ENCODE measurements around the gene RBM33. TPM values are rescaled to one million over a fixed set of nuclear protein-coding genes. Genes with fewer than 3 reads are reported as not detected.

The RBM33 gene
- total and polyA plus RNA-seq, 10 of the 15 experiments (the other 5 are each of a cell fraction or from before 2014, with no cell fraction given), result 4.7 to 67.2 (median 24.3) TPM

DNA sequence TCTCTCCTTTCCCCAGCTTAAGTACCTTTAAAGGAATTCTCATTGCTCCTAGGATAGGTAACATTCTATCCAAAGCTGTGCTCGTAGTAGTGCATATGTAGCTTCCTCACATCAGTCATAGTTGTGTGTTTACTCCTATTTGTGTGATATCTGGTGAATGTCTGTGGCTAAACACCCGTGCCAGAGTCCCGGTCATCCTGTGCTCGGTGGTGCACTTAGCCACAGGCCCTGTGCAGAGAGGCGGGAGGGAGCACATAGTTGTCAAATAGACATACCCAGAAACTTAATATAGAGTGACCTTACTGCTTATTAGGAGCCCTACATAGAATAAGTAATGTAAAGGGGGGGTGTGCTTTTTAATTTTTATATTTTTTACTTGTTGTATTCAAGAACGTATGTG is 76.6 kb downstream of the RBM33 start:
- in situ Hi-C loops (cut with MboI) (no loop called here), intact Hi-C loops (cut with micrococcal nuclease; ENCODE audit: unreplicated experiment) (no loop called here)
- DNase-seq (ENCODE audit: low read depth, low spot score), result no peak
- H3K4me1 ChIP-seq (ENCODE audit: control insufficient read depth, insufficient read depth, low read length), result peaks cover 39% of the 10 kb centered on the region
- H3K9me3 ChIP-seq (replicated peaks; ENCODE audit: control insufficient read depth, insufficient read depth, low read length), result no peaks in the 10 kb centered on the region
- H3K79me2 ChIP-seq (ENCODE audit: control insufficient read depth, insufficient read depth, low read length), result peaks cover 38% of the 10 kb centered on the region
- CTCF ChIA-PET, result interaction anchor here (1.3 to 1.5 kb wide), 4 partner anchors 18 to 122 kb away, joined by 3 to 7 read pairs (median 4); no protein-coding TSS in a partner anchor
- H3K27me3 ChIP-seq (replicated peaks in 1 of 2; ENCODE audit: control insufficient read depth in 2 of 2, insufficient read depth in 2 of 2, low read length in 1 of 2), result no peaks in the 10 kb centered on the region
- BruUV-seq (replicated peaks), result no TSS peak
- SMC1A ChIA-PET (ENCODE audit: uncharacterized antibody, unreplicated experiment), result interaction anchor here (1.1 to 1.9 kb wide), 9 partner anchors 9 to 122 kb away, joined by 3 to 10 read pairs (median 4); no protein-coding TSS in a partner anchor
- H3K27ac ChIP-seq (ENCODE audit: control insufficient read depth, insufficient read depth), result peak overlapping the region; percentile 71
- ATAC-seq, result peak; percentile 63
- H3K4me3 ChIP-seq, result peak overlapping the region; percentile 33; the same call in 1 of the 2 replicates
- peak overlapping the region; percentile 82 for H3K4me2 ChIP-seq (ENCODE audit: control insufficient read depth, insufficient read depth)
- FAIRE-seq, result no peak
- H2AFZ ChIP-seq (ENCODE audit: control insufficient read depth, low read depth, low read length), result no peak overlapping the region
- no peaks in the 10 kb centered on the region for H4K20me1 ChIP-seq (ENCODE audit: control insufficient read depth, insufficient read depth)
- TF ChIP-seq CREM (IDR thresholded peaks at IDR 0.05; ENCODE audit: low read depth), result no peak
- peak; percentile 42; the same call in 1 of the 2 replicates for TF ChIP-seq RUNX3 (IDR thresholded peaks at IDR 0.05; ENCODE audit: low read length)
- peak in 1 of 2 experiments; percentile 29; a peak in 1 of 4 replicates for TF ChIP-seq BHLHE40 (IDR thresholded peaks at IDR 0.05; ENCODE audit: borderline replicate concordance in 1 of 2, low read depth in 2 of 2, low read length in 1 of 2)
- POLR2A ChIA-PET, result interaction anchor here (1.0 to 1.1 kb wide), 2 partner anchors 11 to 77 kb away, joined by 3 read pairs; partner anchors contain the start of gene RBM33
- H3K9ac ChIP-seq (ENCODE audit: control insufficient read depth, insufficient read depth, low read length), result no peak overlapping the region
- peaks cover 3 to 18% of the 10 kb centered on the region in 2 experiments for H3K36me3 ChIP-seq (ENCODE audit: control insufficient read depth in 2 of 2, insufficient read depth in 2 of 2, low read length in 1 of 2)
- 16% methylated on average over 6 of the region's 6 CpGs for WGBS (ENCODE audit: insufficient coverage, insufficient replicate concordance, low lambda C conversion rate, missing lambda C conversion rate)
- RAD21 ChIA-PET (ENCODE audit: unreplicated experiment), result no interaction called here

DNA sequence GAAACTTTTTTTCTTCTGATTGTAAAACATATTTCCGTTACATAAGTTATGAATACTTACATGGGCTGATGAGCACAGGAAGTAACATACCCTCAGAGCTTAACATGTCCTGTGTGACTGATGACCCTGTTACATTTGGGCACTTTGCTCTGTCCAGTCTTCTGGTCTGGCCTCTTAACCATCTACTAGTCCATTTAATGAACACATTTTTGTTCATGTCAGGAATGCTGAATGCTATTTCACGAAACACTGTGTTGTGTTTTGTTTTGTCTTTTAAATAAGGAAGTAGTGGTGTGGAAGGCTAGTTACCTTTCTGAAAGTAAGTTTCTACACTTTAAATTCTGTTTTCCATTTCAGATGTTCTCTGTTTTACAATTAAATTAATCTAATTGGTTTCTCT is 77.7 kb downstream of the RBM33 start:
- intact Hi-C loops (cut with micrococcal nuclease; ENCODE audit: unreplicated experiment), result loop anchor here (2.0 kb wide), 1 partner anchor 77 kb away; the partner anchor contains the start of gene RBM33
- in situ Hi-C loops (cut with MboI), result no loop called here
- peak overlapping the region; percentile 71 for H3K27ac ChIP-seq (ENCODE audit: control insufficient read depth, insufficient read depth)
- WGBS (ENCODE audit: insufficient coverage, insufficient replicate concordance, low lambda C conversion rate, missing lambda C conversion rate), result 3% methylated on average over 2 of the region's 2 CpGs
- ChIA-PET RAD21 (ENCODE audit: unreplicated experiment) (interaction anchor here (3.7 kb wide), 1 partner anchor 123 kb away, joined by 18 read pairs; no protein-coding TSS in a partner anchor), SMC1A (ENCODE audit: uncharacterized antibody, unreplicated experiment) (interaction anchor here (1.0 to 3.0 kb wide), 11 partner anchors 9 to 123 kb away, joined by 3 to 11 read pairs (median 5); no protein-coding TSS in a partner anchor), POLR2A (interaction anchor here (0.6 to 2.0 kb wide), 4 partner anchors 37 to 691 kb away, joined by 3 to 4 read pairs (median 4); partner anchors contain the start of gene RBM33), CTCF (interaction anchor here (0.8 to 1.6 kb wide), 5 partner anchors 17 to 123 kb away, joined by 3 to 18 read pairs (median 3); no protein-coding TSS in a partner anchor)
- peaks cover 39% of the 10 kb centered on the region for H3K4me1 ChIP-seq (ENCODE audit: control insufficient read depth, insufficient read depth, low read length)
- H3K36me3 ChIP-seq (ENCODE audit: control insufficient read depth in 2 of 2, insufficient read depth in 2 of 2, low read length in 1 of 2), result peaks cover 3 to 11% of the 10 kb centered on the region in 2 experiments
- no TSS peak for BruUV-seq (replicated peaks)
- TF ChIP-seq ETV6 (conservative IDR thresholded peaks at IDR 0.05 in 1 of 2, IDR thresholded peaks at IDR 0.05 in 1 of 2; ENCODE audit: borderline replicate concordance in 1 of 2, low read depth in 1 of 2) (peak in 1 of 2 experiments; percentile 62; a peak in 1 of 4 replicates), IKZF1 (conservative IDR thresholded peaks at IDR 0.05) (no peak), MTA2 (IDR thresholded peaks at IDR 0.05; ENCODE audit: low read depth) (peak; percentile 70; the same call in 1 of the 2 replicates), ZNF207 (IDR thresholded peaks at IDR 0.05; ENCODE audit: borderline replicate concordance) (no peak), RUNX3 (IDR thresholded peaks at IDR 0.05; ENCODE audit: low read length) (peak; percentile 32), IKZF2 (IDR thresholded peaks at IDR 0.05) (peak in 1 of 2 experiments; percentile 22; a peak in 2 of 4 replicates), MXI1 (IDR thresholded peaks at IDR 0.05; ENCODE audit: low read depth, low read length) (no peak), WRNIP1 (IDR thresholded peaks at IDR 0.05; ENCODE audit: borderline replicate concordance, low read depth, low read length) (no peak), DPF2 (IDR thresholded peaks at IDR 0.05) (peak; percentile 65; the same call in 1 of the 2 replicates)
- TF ChIP-seq, protein P1, sequence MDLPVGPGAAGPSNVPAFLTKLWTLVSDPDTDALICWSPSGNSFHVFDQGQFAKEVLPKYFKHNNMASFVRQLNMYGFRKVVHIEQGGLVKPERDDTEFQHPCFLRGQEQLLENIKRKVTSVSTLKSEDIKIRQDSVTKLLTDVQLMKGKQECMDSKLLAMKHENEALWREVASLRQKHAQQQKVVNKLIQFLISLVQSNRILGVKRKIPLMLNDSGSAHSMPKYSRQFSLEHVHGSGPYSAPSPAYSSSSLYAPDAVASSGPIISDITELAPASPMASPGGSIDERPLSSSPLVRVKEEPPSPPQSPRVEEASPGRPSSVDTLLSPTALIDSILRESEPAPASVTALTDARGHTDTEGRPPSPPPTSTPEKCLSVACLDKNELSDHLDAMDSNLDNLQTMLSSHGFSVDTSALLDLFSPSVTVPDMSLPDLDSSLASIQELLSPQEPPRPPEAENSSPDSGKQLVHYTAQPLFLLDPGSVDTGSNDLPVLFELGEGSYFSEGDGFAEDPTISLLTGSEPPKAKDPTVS (IDR thresholded peaks at IDR 0.05; ENCODE audit: low read depth, low read length), result no peak
- TF ChIP-seq, protein P2, sequence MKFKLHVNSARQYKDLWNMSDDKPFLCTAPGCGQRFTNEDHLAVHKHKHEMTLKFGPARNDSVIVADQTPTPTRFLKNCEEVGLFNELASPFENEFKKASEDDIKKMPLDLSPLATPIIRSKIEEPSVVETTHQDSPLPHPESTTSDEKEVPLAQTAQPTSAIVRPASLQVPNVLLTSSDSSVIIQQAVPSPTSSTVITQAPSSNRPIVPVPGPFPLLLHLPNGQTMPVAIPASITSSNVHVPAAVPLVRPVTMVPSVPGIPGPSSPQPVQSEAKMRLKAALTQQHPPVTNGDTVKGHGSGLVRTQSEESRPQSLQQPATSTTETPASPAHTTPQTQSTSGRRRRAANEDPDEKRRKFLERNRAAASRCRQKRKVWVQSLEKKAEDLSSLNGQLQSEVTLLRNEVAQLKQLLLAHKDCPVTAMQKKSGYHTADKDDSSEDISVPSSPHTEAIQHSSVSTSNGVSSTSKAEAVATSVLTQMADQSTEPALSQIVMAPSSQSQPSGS (IDR thresholded peaks at IDR 0.05; ENCODE audit: low read length), result peak; percentile 31; the same call in 1 of the 2 replicates
- peak overlapping the region; percentile 6; the same call in 1 of the 2 replicates for H2AFZ ChIP-seq (ENCODE audit: control insufficient read depth, low read depth, low read length)
- DNase-seq (ENCODE audit: low read depth, low spot score), result peak; percentile 60
- H4K20me1 ChIP-seq (ENCODE audit: control insufficient read depth, insufficient read depth), result no peaks in the 10 kb centered on the region
- H3K4me3 ChIP-seq, result peak overlapping the region; percentile 53
- H3K79me2 ChIP-seq (ENCODE audit: control insufficient read depth, insufficient read depth, low read length), result peaks cover 47% of the 10 kb centered on the region
- no peak overlapping the region; the same call in 1 of the 2 replicates for H3K9ac ChIP-seq (ENCODE audit: control insufficient read depth, insufficient read depth, low read length)
- peak; percentile 76 for ATAC-seq
- no peaks in the 10 kb centered on the region for H3K27me3 ChIP-seq (replicated peaks in 1 of 2; ENCODE audit: control insufficient read depth in 2 of 2, insufficient read depth in 2 of 2, low read length in 1 of 2)
- no peaks in the 10 kb centered on the region for H3K9me3 ChIP-seq (replicated peaks; ENCODE audit: control insufficient read depth, insufficient read depth, low read length)
- peak overlapping the region; percentile 82 for H3K4me2 ChIP-seq (ENCODE audit: control insufficient read depth, insufficient read depth)
- FAIRE-seq, result peak; percentile 74
